Cardiac fibroblast (primary cell): ENCODE results near the gene SPINT2.

Experiments used
- DNase-seq, 2 donors: peaks; one replicate each; pipeline versions ENCODE4 v3.0.0 to v3.0.0-alpha.2; 2010; ENCODE audit warnings: low read depth in 2 of 2
- H3K4me3 ChIP-seq, 2 donors: replicated peaks in 1 of 2; 1 replicate in 1 of 2; 2 replicates in 1 of 2; pipeline ENCODE4 v1.5.1; 2011; ENCODE audit warnings: low read depth in 2 of 2, low read length in 2 of 2, mild to moderate bottlenecking in 2 of 2, moderate library complexity in 1 of 2
- CTCF ChIP-seq: IDR thresholded peaks from one replicate; pipeline ENCODE4 v1.5.1; 2011; ENCODE audit warnings: low read depth, mild to moderate bottlenecking, low read length, inconsistent platforms

Gene SPINT2

GRCh38 chr19:38243279-38243673 lies 21.1 kb upstream of the SPINT2 start:
- DNase-seq: no peak
- no peak for TF ChIP-seq CTCF
- no peak overlapping the region for H3K4me3 ChIP-seq

GRCh38 chr19:38245826-38246498 lies 18.4 kb upstream of the SPINT2 start:
- no peak for TF ChIP-seq CTCF
- DNase-seq: peak; percentile 54 to 70
- H3K4me3 ChIP-seq: no peak overlapping the region

GRCh38 chr19:38247126-38247525 lies 17.2 kb upstream of the SPINT2 start:
- peak; percentile 54 to 60 for DNase-seq
- TF ChIP-seq CTCF: no peak
- H3K4me3 ChIP-seq: no peak overlapping the region

GRCh38 chr19:38247734-38248268 lies 16.6 kb upstream of the SPINT2 start:
- no peak overlapping the region for H3K4me3 ChIP-seq
- TF ChIP-seq CTCF: no peak
- DNase-seq: peak; percentile 76 to 88

- no peak for TF ChIP-seq CTCF
- DNase-seq: no peak
- no peak overlapping the region for H3K4me3 ChIP-seq
These were observed 16.0 kb upstream of the SPINT2 start for GRCh38 chr19:38248421-38248820.

GRCh38 chr19:38250428-38250820 lies 13.9 kb upstream of the SPINT2 start:
- DNase-seq: no peak
- TF ChIP-seq CTCF: no peak
- H3K4me3 ChIP-seq: no peak overlapping the region
